HG03558 (cell line): Measurements from ENCODE around the gene SLC9A3.
A peak's percentile ranks its signal among the peaks of the same experiment; 100 is the strongest.
"Not testable (repeated sequence)": the region's sequence is repeated elsewhere in the genome, so short reads cannot be mapped to it uniquely, and the experiment has no call there.

Experiments
- ATAC-seq: cut with Tn5 transposase; IDR thresholded peaks from one replicate; pipeline ENCODE4 v1.9.1; 2021; ENCODE audit warnings: moderate number of reproducible peaks; ENCODE audit not compliant: unreplicated experiment; ENCODE audit errors: extremely low read depth

The SLC9A3 gene

DNA sequence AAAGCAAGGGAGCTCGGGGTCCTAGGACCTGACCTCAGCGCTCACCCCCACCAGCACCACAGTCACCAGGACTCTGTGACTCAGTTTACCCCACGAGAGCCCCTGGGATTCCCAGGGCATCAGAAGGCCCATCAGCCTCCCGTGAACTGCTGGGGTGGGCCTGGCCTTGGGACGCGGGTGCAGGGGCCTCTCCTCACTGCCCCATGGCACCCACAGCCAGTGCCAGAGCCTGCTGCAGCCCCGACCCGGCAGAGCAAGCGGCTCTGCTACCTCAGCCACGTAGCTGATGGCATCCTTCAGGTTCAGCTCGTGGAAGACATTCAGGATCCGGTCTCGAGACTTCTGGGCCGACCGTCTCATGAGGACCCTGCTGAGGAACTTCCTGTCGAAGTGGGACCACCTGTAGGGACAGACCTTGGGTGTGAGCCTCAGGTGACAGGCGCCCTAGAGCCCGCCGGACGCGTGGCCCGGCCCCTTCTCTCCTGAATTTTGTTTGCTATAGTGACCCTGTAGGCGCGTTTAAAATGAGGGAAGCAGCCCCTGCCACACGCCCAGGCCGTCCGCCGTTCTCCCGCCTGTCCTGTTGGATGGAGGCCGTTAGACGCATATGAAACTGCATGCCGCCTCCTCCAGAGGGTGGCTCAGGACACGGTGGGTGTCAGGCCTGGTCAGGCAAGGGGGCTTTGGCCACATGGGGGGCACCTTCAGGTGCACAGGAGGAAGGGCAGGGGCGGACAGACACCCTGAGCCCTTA is 44.5 kb downstream of the SLC9A3 start:
- ATAC-seq = no peak

- ATAC-seq = no peak
These were observed 45.2 kb downstream of the SLC9A3 start for GRCh38 chr5:478982-479535.

DNA sequence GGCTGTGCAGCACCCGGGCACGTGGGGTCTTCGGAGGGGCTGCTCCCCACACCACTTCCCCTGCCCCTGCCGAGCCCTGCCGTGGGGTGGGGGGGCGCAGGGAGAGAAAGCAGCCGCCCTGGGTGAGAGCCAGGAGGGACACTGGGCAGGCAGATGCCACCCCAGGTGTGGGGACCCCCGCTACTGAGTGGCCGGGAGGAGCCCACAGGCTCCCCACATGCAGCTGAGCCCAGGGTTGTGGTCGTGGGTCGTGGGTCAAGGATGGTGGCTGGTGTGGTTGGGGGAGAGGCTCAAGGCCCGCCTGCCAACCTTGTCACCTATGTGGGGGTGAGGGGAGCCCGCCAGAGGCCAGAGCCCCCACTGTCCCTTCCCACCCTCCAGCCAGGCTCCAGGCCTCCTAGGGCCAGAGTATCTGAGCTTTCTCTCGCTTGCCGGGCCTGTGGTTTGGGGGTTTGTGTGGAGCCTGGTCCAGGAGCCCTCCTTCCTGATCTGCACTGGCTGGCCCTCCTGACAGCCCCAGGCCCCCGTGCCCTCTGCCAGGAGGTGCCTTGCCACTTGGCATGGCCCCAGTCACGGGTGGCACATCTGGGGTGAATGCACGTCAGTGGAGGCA is 45.8 kb downstream of the SLC9A3 start:
- no peak for ATAC-seq

GRCh38 chr5:477871-478270 is 46.4 kb downstream of the SLC9A3 start:
- no peak for ATAC-seq

GRCh38 chr5:477247-477646 is 47.0 kb downstream of the SLC9A3 start:
- no peak for ATAC-seq

DNA sequence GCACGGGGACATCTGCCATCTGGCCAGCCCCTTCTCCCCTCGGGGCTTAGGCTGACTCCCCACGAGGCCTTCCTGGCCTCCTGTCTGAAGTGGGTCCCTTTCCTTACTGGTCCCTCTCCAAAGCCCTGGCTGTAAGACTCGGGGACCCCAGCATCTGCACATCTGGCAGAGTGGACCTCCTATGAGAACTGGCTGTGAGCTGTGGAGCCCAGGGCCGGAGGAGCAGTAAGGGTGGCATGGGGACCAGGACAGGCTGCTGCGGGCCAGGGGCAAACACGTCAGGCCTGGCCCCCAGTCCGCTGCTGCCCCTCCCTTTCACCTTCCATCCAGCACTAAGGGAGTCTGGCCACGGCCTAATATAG is 47.5 kb downstream of the SLC9A3 start:
- ATAC-seq = no peak

DNA sequence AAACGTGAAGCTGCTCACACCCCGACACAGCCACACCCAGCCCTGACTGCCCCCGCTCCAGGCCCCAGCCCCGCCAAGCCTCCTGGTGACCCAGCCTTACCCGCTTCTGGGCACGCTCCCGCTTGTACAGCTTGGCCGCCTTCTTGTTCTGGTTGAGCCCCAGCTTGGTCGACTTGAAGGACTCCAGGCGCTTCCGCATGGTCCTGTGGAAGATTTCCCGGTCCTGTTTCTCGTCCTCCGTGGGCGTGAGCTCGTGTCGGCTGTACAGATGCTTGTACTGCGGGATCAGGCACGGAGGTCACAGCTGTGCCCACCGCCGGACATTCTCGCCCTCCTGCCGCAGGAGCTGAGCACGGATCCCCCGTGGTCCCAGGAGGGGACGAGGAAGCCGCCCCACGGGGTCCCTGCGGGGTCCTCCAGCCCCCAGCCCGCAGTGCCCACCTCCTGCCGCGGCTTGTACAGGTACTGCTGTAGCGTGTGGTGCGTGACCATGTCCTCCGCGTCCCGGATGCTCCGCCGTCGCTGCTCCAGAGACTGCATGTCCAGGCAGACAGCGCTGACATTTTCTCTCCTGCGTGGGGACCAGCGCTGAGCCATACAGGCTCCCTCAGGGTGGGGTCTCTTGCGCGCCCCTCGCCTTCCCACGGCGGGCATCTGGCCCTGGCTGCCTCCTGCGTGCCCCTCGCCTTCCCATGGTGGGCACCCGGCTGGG is 48.0 kb downstream of the SLC9A3 start:
- ATAC-seq = no peak

DNA sequence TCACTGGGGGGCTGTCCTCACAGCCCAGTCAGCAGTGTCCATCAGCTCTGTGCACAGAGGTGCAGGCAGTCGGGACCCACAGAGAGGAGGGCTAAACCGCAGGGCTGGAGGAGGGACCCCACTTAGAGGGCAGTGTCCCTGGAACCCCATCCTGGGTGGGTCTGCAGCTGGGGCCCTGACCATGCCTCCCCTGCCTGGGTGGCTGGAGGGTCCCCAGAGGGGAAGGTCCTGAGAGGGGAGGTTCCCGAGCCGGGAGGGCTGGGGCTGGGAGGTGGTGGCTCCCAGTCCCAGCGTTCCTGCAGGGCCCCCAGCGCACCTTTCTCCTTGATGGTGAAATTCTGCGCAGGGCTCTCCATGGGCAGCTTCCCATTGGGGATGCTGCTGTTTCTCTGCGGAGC is 48.5 kb downstream of the SLC9A3 start:
- no peak for ATAC-seq

GRCh38 chr5:474840-475661 is 49.2 kb downstream of the SLC9A3 start:
- no peak for ATAC-seq

GRCh38 chr5:474232-474839 is 49.9 kb downstream of the SLC9A3 start:
- ATAC-seq = not testable (repeated sequence)

GRCh38 chr5:473551-474192 is 50.6 kb downstream of the SLC9A3 start:
- ATAC-seq = peak; percentile 15

DNA sequence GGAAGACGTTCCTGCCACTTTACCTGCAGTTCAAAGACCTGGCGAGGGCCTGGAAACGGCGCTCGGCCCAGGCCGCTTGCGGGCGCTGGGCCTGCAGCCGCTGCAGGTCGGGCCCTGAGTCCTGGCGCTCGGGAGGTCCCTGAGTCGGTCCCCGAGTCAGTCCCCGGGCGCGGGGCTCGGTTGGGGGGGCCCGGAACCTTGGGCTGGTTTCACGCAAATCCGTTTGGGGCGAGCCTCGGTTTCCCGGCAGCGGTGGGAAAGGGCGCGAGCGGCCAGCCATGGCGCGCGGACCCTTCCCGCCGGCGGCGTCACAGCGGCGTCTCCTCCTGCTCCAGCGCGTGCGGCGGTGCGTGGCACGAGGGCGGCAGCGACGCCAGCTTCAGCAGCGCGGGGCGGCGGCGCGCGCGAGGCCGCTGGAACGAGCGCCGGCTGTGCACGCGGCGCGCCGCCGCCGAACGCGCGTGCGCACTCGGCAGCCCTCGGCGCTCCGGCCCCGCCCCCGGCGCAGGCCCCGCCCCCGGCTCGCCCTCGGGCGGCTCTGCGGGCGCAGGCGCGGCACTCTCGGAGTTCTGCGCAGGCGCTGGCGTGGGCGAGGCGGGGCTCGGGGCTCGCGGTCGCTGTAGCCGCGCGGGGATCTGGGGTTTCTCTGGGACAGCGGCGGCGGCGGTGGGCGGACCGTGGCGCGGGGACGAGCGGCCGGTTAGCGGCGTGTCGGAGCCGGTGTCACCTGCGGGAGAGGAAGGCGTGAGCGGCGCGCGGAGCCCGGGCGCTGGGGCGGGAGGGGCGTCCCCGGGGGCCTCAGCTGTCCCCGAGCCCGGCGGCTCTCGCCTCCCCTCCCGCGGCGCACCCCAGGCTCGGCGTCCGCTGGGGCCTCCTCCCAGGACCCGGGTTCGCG is 51.3 kb downstream of the SLC9A3 start:
- ATAC-seq = peak; percentile 44

DNA sequence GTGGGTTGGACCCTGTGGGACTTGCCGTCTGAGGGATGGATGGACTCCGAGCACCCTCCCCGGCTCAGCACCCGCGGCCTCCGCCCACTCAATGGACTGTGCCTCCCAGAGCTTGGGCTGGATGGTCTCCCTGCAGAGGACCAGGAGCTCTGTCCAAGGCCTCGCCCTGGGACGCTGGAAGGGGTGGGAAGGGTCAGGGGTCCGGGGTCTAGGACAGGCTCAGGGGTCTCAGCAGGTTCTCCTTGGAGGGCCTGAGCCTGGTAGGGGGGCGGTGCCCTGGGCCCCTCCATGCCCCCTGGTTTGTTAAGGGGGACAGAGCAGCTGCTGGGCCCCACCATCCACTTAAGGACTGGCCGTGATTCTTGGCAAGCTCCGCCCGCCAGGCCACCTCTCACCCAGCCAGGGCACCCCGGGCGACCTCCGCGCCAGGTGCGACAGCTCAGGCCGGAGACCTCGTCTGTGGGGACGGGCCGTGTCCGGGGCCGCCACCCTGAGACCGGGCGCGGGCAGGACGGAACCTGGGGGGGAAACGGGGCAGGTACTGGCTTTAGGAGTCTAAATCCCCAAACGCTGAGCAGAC is 52.1 kb downstream of the SLC9A3 start:
- no peak for ATAC-seq

- no peak for ATAC-seq
These were observed 52.5 kb downstream of the SLC9A3 start for GRCh38 chr5:471750-472058.

GRCh38 chr5:470961-471749 is 53.1 kb downstream of the SLC9A3 start:
- no peak for ATAC-seq

DNA sequence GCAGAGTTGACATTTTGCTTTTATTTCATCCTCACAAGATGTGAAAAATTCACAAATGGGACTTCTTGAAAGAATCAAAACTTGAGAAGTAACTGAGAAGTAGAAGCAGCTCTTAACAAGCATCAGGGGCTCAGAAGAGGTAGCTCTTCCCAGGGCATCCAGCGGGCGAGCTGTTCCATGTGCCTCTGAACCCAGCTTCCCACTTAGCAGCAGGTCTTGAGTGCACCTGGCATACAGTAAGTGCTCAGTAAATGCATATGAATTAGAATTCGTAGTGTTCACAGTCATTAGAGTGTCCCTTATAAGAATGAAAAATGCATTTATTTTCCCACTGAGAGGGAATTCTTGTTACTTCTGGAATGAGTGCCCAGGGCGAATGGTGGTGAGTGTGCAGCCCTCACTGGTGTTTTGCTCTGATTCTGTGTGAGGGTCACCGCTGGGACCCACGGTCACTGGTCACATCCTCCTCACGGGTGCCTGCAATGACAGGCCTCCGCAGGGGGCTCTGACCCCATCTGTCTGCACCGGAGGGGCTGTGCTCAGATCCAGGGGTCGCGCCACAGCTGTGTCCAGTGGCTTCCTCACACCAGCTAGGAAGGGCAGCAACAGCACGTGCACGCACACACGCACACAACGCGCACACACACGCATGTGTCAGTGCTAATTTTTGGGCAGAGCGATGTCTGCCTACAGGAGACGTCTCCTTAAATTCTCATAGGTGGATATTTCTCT is 54.3 kb downstream of the SLC9A3 start:
- no peak for ATAC-seq

- ATAC-seq = no peak
These were observed 55.8 kb downstream of the SLC9A3 start for GRCh38 chr5:468401-468800.
